Progenitor cell of endocrine pancreas (in vitro differentiated cells): ENCODE measurements around the gene RAB12. TPM values are rescaled to one million over a fixed set of nuclear protein-coding genes. Genes with fewer than 3 reads are reported as not detected.
A peak's percentile ranks its signal among the peaks of the same experiment; 100 is the strongest.

ENCODE experiments used
- DNase-seq: peaks from one replicate; pipeline ENCODE4 v3.0.0; 2021; ENCODE audit warnings: low spot score; ENCODE audit not compliant: unreplicated experiment
- H3K27ac Mint-ChIP-seq: 2 replicates; pipeline ENCODE4 v1.8.0; 2021; ENCODE audit warnings: mild to moderate bottlenecking, moderate library complexity, mixed read lengths
- H3K27me3 Mint-ChIP-seq: 2 replicates; pipeline ENCODE4 v1.8.0; 2021; ENCODE audit warnings: mixed read lengths
- H3K36me3 Mint-ChIP-seq: 2 replicates; pipeline ENCODE4 v1.8.0; 2022; ENCODE audit warnings: mixed read lengths; ENCODE audit not compliant: insufficient read depth
- H3K4me1 Mint-ChIP-seq: 2 replicates; pipeline ENCODE4 v1.8.0; 2021; ENCODE audit warnings: low read depth, mixed read lengths
- H3K4me3 Mint-ChIP-seq: 2 replicates; pipeline ENCODE4 v1.8.0; 2021; ENCODE audit warnings: low read depth, mild to moderate bottlenecking, moderate library complexity, mixed read lengths
- H3K9me3 Mint-ChIP-seq: 2 replicates; pipeline ENCODE4 v1.8.0; 2021; ENCODE audit warnings: low read depth, mixed read lengths
- CTCF ChIP-seq: fragments of 200-600 bp; sonication (generic); IDR thresholded peaks from one replicate; pipeline ENCODE4 v1.5.0; 2021; ENCODE audit warnings: antibody characterized with exemption, mild to moderate bottlenecking; ENCODE audit not compliant: unreplicated experiment
- total RNA-seq: library from RNA; stranded (reverse); gene quantifications from 2 replicates; pipeline ENCODE4 v1.2.1, GENCODE V29; 2021

RAB12 gene
- total RNA-seq, 1 donor from 2014 or later, result 15.4 TPM

- DNase-seq, result no peak
- no peaks in the 10 kb centered on the region for H3K36me3 Mint-ChIP-seq
- no peak overlapping the region for H3K27ac Mint-ChIP-seq
- H3K4me1 Mint-ChIP-seq, result peaks cover 24% of the 10 kb centered on the region
- no peak overlapping the region for H3K4me3 Mint-ChIP-seq
- TF ChIP-seq CTCF, result no peak
- H3K9me3 Mint-ChIP-seq, result no peaks in the 10 kb centered on the region
- H3K27me3 Mint-ChIP-seq, result peaks cover 13% of the 10 kb centered on the region
These were observed 51.1 kb downstream of the RAB12 start for GRCh38 chr18:8660316-8660715.

- Mint-ChIP-seq H3K4me1 (peaks cover 24% of the 10 kb centered on the region), H3K9me3 (no peaks in the 10 kb centered on the region)
These were observed 52.7 kb downstream of the RAB12 start for GRCh38 chr18:8661754-8662559.

GRCh38 chr18:8662560-8663255, 53.5 kb downstream of the RAB12 start:
- Mint-ChIP-seq H3K4me1 (peaks cover 24% of the 10 kb centered on the region), H3K9me3 (no peaks in the 10 kb centered on the region), H3K27me3 (peaks cover 11% of the 10 kb centered on the region), H3K36me3 (no peaks in the 10 kb centered on the region), H3K4me3 (no peak overlapping the region), H3K27ac (no peak overlapping the region)
- no peak for DNase-seq
- no peak for TF ChIP-seq CTCF

More at GRCh38 chr18:8661754-8662559, 52.7 kb downstream of the RAB12 start:
- no peak for TF ChIP-seq CTCF
- Mint-ChIP-seq H3K27ac (no peak overlapping the region), H3K36me3 (no peaks in the 10 kb centered on the region), H3K4me3 (peak overlapping the region; percentile 7), H3K27me3 (peaks cover 11% of the 10 kb centered on the region)
- no peak for DNase-seq

GRCh38 chr18:8667846-8668245, 58.6 kb downstream of the RAB12 start:
- Mint-ChIP-seq H3K27ac (no peak overlapping the region), H3K4me1 (peaks cover 6% of the 10 kb centered on the region), H3K4me3 (no peak overlapping the region), H3K9me3 (no peaks in the 10 kb centered on the region), H3K36me3 (no peaks in the 10 kb centered on the region), H3K27me3 (peaks cover 10% of the 10 kb centered on the region)
- no peak for DNase-seq
- TF ChIP-seq CTCF, result no peak

GRCh38 chr18:8668381-8668780, 59.1 kb downstream of the RAB12 start:
- no peak overlapping the region for H3K4me3 Mint-ChIP-seq
- H3K4me1 Mint-ChIP-seq, result peaks cover 1% of the 10 kb centered on the region
- H3K36me3 Mint-ChIP-seq, result peaks cover under 1% of the 10 kb centered on the region
- no peak for TF ChIP-seq CTCF
- peaks cover 5% of the 10 kb centered on the region for H3K27me3 Mint-ChIP-seq
- H3K9me3 Mint-ChIP-seq, result no peaks in the 10 kb centered on the region
- no peak for DNase-seq
- no peak overlapping the region for H3K27ac Mint-ChIP-seq
